ENCODE measurements around the gene PPP1CA. TPM values are rescaled to one million over a fixed set of nuclear protein-coding genes. Genes with fewer than 3 reads are reported as not detected.

The PPP1CA gene
- total RNA-seq, 4 donors from 2014 or later, result 49.9 to 78.6 (median 63.4) TPM

DNA sequence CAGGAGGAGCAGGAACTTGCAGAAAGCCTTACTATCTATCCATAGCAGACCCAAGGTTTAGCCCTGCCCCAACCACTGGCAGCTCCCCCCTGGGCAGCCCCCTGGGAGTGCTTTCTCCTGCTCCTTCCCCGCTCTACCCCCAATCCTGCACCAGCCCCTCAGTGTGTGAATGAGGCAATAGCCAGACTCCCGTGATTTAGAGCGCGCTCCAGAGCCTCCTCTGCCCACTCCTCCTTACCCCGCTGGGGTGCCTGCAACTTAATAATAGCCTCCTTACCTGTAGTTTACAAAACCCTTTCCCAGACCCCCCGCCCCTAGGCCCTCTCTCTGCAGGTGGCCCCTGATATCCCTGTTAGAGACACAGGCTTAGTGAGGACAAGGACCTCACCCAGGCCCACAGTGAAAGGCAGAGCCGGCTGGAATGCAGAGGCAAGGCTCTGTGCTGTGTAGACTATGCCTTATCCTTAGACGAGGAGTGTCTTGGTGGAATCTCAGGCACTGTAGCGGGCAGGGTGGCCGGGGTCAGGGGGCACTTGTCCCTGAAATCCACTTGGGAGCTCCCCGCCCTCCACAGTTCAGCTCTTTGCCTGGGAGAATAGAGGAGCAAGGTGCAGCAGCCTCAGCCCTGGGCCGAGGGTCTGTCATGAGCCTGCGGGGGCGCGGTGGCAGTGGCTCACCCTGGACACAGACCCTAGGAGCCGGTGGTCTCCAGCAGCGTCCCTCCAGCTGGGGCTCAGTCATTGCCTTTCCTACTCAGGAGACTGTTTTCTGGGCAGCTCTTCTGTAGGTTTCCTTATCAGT lies 9.5 kb upstream of the PPP1CA start:
- H3K27ac ChIP-seq, result no peak overlapping the region
- no peaks in the 10 kb centered on the region for H3K36me3 ChIP-seq
- H3K4me3 ChIP-seq, result no peak overlapping the region
- no peak for ATAC-seq
- H3K27me3 ChIP-seq, result peaks cover 69% of the 10 kb centered on the region
- no peaks in the 10 kb centered on the region for H3K9me3 ChIP-seq
- TF ChIP-seq POLR2AphosphoS5 (IDR thresholded peaks at IDR 0.05) (no peak), POLR2A (IDR thresholded peaks at IDR 0.05) (no peak), EP300 (IDR thresholded peaks at IDR 0.05) (no peak)
- TF ChIP-seq, protein P1, sequence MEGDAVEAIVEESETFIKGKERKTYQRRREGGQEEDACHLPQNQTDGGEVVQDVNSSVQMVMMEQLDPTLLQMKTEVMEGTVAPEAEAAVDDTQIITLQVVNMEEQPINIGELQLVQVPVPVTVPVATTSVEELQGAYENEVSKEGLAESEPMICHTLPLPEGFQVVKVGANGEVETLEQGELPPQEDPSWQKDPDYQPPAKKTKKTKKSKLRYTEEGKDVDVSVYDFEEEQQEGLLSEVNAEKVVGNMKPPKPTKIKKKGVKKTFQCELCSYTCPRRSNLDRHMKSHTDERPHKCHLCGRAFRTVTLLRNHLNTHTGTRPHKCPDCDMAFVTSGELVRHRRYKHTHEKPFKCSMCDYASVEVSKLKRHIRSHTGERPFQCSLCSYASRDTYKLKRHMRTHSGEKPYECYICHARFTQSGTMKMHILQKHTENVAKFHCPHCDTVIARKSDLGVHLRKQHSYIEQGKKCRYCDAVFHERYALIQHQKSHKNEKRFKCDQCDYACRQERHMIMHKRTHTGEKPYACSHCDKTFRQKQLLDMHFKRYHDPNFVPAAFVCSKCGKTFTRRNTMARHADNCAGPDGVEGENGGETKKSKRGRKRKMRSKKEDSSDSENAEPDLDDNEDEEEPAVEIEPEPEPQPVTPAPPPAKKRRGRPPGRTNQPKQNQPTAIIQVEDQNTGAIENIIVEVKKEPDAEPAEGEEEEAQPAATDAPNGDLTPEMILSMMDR (IDR thresholded peaks at IDR 0.05), result no peak
- WGBS, 2 donors (ENCODE audit: low coverage in 1 of 2), result 76% methylated on average over 7 of the region's 17 CpGs; no CpG with 5 or more reads in 1 of the 2 donors
- H3K4me1 ChIP-seq, result peaks cover 0 to 34% (median 2%) of the 10 kb centered on the region in 3 donors

DNA sequence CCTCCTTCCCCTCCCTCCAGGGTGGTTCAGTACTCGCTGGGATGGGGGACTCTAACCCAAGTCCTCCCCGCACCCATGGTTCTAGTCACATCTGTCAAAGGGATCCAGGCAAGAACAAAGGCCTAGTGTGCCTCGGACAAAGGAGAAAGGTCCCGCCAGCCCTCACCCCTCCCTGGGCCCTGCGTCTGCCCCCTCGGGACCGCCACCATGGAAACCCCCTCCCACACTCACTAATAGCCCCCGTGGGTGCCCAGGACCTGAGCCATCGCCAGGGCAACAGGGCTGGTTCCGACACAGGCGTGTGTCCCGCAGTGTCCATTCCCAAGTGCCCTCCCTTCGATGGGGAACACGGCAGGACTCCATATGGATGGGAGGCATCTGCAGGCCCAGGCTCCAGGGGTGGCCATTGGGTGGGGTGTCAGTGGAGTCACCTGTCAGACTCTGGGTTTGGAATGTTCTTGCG lies 8.7 kb upstream of the PPP1CA start:
- Histone ChIP-seq H3K36me3 (no peaks in the 10 kb centered on the region), H3K27me3 (peaks cover 77% of the 10 kb centered on the region), H3K9me3 (no peaks in the 10 kb centered on the region), H3K27ac (no peak overlapping the region), H3K4me1 (peaks cover 0 to 26% (median 0%) of the 10 kb centered on the region in 3 donors), H3K4me3 (no peak overlapping the region)
- WGBS, 2 donors (ENCODE audit: low coverage in 1 of 2), result no CpG with 5 or more reads among the region's 15 CpGs
- no peak for ATAC-seq
- TF ChIP-seq, protein P1 (IDR thresholded peaks at IDR 0.05), result no peak
- TF ChIP-seq EP300 (IDR thresholded peaks at IDR 0.05), result no peak

DNA sequence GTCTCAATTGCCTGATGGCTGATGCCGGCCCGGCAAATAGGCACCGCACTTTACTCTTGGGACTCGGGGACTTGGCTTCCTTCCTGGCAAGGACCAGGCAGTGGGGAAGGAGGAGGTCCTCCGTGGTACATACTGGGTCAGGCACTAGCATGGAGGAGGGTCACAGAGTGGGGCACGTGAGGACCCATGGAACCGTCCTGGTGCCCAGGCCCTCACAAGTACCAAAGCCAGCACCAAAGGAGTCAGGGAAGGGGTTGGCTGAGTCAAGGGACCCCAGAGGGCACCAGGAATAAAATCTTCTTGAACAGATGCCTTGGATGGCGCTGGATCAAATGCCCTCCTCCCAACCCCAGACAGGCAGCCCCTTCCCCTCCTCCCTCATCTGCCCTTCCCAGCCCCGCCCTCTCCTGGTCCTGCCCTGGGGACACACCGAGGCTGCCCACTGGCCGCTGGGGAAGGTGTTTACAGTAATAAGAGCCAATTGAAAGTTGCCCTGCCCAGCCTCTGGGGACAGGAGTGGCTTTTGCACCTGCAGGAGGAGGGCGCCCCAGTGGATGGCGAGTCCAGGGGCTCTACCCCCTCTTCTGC lies 8.2 kb upstream of the PPP1CA start:
- Histone ChIP-seq H3K36me3 (no peaks in the 10 kb centered on the region), H3K4me1 (peaks cover 0 to 21% (median 0%) of the 10 kb centered on the region in 3 donors), H3K27me3 (peaks cover 83% of the 10 kb centered on the region), H3K4me3 (no peak overlapping the region), H3K9me3 (no peaks in the 10 kb centered on the region), H3K27ac (no peak overlapping the region)
- no CpG with 5 or more reads among the region's 13 CpGs for WGBS, 2 donors (ENCODE audit: low coverage in 1 of 2)
- TF ChIP-seq, protein P1 (IDR thresholded peaks at IDR 0.05), result no peak
- TF ChIP-seq POLR2A (IDR thresholded peaks at IDR 0.05) (no peak), EP300 (IDR thresholded peaks at IDR 0.05) (no peak), POLR2AphosphoS5 (IDR thresholded peaks at IDR 0.05) (no peak)
- ATAC-seq, result no peak

DNA sequence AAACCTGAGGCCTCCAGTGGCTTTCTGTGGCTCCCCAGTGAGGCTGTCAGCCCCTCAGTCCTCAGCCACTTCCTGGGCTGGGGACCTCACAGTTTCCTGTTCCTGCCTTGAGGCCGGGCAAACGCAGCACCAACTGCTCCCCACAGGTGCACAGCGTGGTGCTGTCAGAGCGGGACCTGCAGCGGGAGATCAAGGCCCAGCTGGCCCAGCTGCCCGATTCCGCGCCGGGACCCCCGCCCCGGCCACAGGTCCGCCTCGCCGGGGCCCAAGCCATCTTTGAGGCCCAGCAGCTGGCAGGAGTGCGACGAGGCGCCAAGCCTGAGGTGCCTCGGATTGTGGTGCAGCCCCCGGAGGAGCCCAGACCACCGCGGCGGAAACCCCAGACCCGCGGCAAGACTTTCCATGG lies 7.6 kb upstream of the PPP1CA start:
- TF ChIP-seq POLR2A (IDR thresholded peaks at IDR 0.05) (no peak), POLR2AphosphoS5 (IDR thresholded peaks at IDR 0.05) (no peak), EP300 (IDR thresholded peaks at IDR 0.05) (no peak)
- TF ChIP-seq, protein P1 (IDR thresholded peaks at IDR 0.05), result no peak
- no peaks in the 10 kb centered on the region for H3K9me3 ChIP-seq
- no peaks in the 10 kb centered on the region for H3K36me3 ChIP-seq
- peaks cover 0 to 18% (median 0%) of the 10 kb centered on the region in 3 donors for H3K4me1 ChIP-seq
- H3K4me3 ChIP-seq, result no peak overlapping the region
- WGBS, 2 donors (ENCODE audit: low coverage in 1 of 2), result no CpG with 5 or more reads among the region's 24 CpGs
- peaks cover 89% of the 10 kb centered on the region for H3K27me3 ChIP-seq
- no peak overlapping the region for H3K27ac ChIP-seq
- no peak for ATAC-seq
